ENCODE data around the gene NOS1AP.
"Not testable (repeated sequence)": the region's sequence is repeated elsewhere in the genome, so short reads cannot be mapped to it uniquely, and the experiment has no call there.

NOS1AP gene

DNA sequence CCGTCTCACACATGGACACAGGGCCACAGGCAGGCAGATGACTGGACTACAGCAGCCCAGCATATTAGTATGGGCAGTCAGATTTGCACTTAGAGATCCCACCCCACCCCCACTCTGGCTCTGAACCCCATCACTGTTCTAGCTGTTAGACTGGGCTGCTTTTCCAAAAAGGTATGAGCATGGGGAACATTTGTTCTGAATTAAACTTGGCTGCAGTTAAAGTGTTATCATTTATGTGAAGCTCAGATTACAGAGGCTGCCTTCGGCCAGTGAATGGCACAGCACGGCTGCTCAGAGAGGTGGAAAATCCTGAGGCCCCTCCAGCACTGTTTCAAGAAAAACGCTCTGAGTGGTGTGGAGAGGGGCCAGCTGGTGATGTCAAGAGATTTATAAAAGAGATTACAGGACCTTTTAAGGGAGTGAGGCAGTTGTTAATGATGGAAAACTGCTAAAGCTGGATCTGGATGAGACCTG is 6.9 kb upstream of the NOS1AP start:
- H3K4me3 ChIP-seq (ENCODE audit: low read depth, low read length, poor library complexity, severe bottlenecking), result no peak overlapping the region
- H2AFZ ChIP-seq (ENCODE audit: low read length), result no peak overlapping the region
- TF ChIP-seq EZH2 (IDR thresholded peaks at IDR 0.05; ENCODE audit: borderline replicate concordance, low read length), result no peak
- TF ChIP-seq, protein P1, sequence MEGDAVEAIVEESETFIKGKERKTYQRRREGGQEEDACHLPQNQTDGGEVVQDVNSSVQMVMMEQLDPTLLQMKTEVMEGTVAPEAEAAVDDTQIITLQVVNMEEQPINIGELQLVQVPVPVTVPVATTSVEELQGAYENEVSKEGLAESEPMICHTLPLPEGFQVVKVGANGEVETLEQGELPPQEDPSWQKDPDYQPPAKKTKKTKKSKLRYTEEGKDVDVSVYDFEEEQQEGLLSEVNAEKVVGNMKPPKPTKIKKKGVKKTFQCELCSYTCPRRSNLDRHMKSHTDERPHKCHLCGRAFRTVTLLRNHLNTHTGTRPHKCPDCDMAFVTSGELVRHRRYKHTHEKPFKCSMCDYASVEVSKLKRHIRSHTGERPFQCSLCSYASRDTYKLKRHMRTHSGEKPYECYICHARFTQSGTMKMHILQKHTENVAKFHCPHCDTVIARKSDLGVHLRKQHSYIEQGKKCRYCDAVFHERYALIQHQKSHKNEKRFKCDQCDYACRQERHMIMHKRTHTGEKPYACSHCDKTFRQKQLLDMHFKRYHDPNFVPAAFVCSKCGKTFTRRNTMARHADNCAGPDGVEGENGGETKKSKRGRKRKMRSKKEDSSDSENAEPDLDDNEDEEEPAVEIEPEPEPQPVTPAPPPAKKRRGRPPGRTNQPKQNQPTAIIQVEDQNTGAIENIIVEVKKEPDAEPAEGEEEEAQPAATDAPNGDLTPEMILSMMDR (IDR thresholded peaks at IDR 0.05; ENCODE audit: low read length), result no peak
- H3K4me2 ChIP-seq (ENCODE audit: low read length), result no peak overlapping the region
- no peaks in the 10 kb centered on the region for H3F3A ChIP-seq (ENCODE audit: insufficient read depth, low read length)
- no peaks in the 10 kb centered on the region for H4K20me1 ChIP-seq (ENCODE audit: insufficient read depth, low read length)
- no peaks in the 10 kb centered on the region for H3K79me2 ChIP-seq (ENCODE audit: insufficient read depth, low read length)
- H3K27me3 ChIP-seq (ENCODE audit: insufficient read depth, low read length), result no peaks in the 10 kb centered on the region
- no peaks in the 10 kb centered on the region for H3K9me2 ChIP-seq (ENCODE audit: low read depth, low read length)
- H3K4me1 ChIP-seq (ENCODE audit: insufficient read depth, low read length, severe bottlenecking), result no peaks in the 10 kb centered on the region
- no peaks in the 10 kb centered on the region for H3K36me3 ChIP-seq (ENCODE audit: insufficient read depth, low read length)
- no peak overlapping the region for H3K9ac ChIP-seq (ENCODE audit: low read length)
- no peak overlapping the region for H3K27ac ChIP-seq (ENCODE audit: low read depth, low read length, poor library complexity, severe bottlenecking)
- H3K9me3 ChIP-seq (ENCODE audit: low read length), result no peaks in the 10 kb centered on the region

DNA sequence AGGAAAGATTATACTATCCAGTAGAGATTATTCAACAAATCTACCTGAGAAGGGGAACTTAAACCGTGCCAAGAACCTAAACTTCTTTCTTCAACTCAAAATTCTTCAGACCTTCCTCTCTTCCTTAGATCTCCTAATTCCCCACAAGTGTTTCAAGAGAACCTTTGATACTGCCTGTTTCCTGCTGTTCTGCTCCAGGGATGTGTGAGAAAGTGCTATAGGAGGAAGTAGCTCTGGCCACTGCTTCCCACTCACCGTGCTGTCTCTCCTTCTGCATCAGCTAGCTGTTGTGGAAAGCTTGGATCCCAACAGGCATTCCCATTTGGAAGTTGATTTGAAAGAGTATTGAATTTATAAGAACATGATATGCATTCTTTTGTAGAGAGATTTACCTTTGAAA is 4.5 kb upstream of the NOS1AP start:
- TF ChIP-seq EZH2 (IDR thresholded peaks at IDR 0.05; ENCODE audit: borderline replicate concordance, low read length), result no peak
- TF ChIP-seq, protein P1 (IDR thresholded peaks at IDR 0.05; ENCODE audit: low read length), result no peak

DNA sequence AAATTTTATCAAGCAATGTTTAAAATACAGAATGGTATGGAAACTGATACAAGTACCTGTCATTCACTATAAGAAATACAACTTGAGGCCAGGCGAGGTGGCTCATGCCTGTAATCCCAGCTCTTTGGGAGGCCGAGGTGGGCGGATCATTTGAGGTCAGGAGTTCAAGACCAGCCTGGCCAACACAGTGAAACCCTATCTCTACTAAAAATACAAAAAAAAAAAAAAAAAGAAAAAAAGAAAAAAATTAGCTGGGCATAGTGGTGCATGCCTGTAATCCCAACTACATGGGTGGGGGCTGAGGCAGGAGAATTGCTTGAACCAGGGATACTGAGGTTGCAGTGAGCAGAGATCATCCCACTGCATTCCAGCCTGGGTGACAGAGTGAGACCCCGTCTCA is 2.7 kb upstream of the NOS1AP start:
- H3K9me2 ChIP-seq (ENCODE audit: low read depth, low read length); H3K9me3 ChIP-seq (ENCODE audit: low read length); H3K36me3 ChIP-seq (ENCODE audit: insufficient read depth, low read length); H2AFZ ChIP-seq (ENCODE audit: low read length); H3K79me2 ChIP-seq (ENCODE audit: insufficient read depth, low read length); H3K4me3 ChIP-seq (ENCODE audit: low read depth, low read length, poor library complexity, severe bottlenecking); H3K9ac ChIP-seq (ENCODE audit: low read length); H3F3A ChIP-seq (ENCODE audit: insufficient read depth, low read length); H3K27me3 ChIP-seq (ENCODE audit: insufficient read depth, low read length); H3K27ac ChIP-seq (ENCODE audit: low read depth, low read length, poor library complexity, severe bottlenecking); H3K4me2 ChIP-seq (ENCODE audit: low read length); H4K20me1 ChIP-seq (ENCODE audit: insufficient read depth, low read length): not testable (repeated sequence)
- H3K4me1 ChIP-seq (ENCODE audit: insufficient read depth, low read length, severe bottlenecking), result peaks cover 16% of the 10 kb centered on the region

More for the DNA sequence above, 4.5 kb upstream of the NOS1AP start:
- no peaks in the 10 kb centered on the region for H3K9me2 ChIP-seq (ENCODE audit: low read depth, low read length)
- H3F3A ChIP-seq (ENCODE audit: insufficient read depth, low read length), result no peaks in the 10 kb centered on the region
- H3K4me1 ChIP-seq (ENCODE audit: insufficient read depth, low read length, severe bottlenecking), result peaks cover 10% of the 10 kb centered on the region
- no peak overlapping the region for H3K27ac ChIP-seq (ENCODE audit: low read depth, low read length, poor library complexity, severe bottlenecking)
- no peaks in the 10 kb centered on the region for H3K27me3 ChIP-seq (ENCODE audit: insufficient read depth, low read length)
- no peaks in the 10 kb centered on the region for H4K20me1 ChIP-seq (ENCODE audit: insufficient read depth, low read length)
- no peak overlapping the region for H2AFZ ChIP-seq (ENCODE audit: low read length)
- no peaks in the 10 kb centered on the region for H3K9me3 ChIP-seq (ENCODE audit: low read length)
- no peaks in the 10 kb centered on the region for H3K79me2 ChIP-seq (ENCODE audit: insufficient read depth, low read length)
- no peak overlapping the region for H3K4me2 ChIP-seq (ENCODE audit: low read length)
- H3K36me3 ChIP-seq (ENCODE audit: insufficient read depth, low read length), result no peaks in the 10 kb centered on the region
- no peak overlapping the region for H3K9ac ChIP-seq (ENCODE audit: low read length)
- no peak overlapping the region for H3K4me3 ChIP-seq (ENCODE audit: low read depth, low read length, poor library complexity, severe bottlenecking)

DNA sequence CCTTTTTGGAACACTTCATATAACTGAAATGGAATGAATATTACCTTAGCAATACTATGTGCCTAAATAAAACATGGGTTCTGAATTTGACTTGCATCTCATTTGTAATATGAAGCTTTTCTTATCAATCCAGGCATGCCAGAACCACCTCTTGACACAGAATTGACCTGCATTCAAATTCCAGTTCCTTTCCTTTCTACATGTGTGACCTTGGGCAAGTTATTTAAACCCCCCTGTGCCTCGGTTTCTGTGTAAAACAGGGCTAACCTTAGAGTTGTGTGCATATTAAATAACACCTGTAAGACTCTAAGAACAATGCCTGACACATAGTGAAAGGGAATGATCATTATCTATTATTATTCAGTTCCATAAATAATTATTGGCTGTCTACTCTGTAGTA is 2.0 kb upstream of the NOS1AP start:
- no peaks in the 10 kb centered on the region for H3K9me3 ChIP-seq (ENCODE audit: low read length)
- H3K27ac ChIP-seq (ENCODE audit: low read depth, low read length, poor library complexity, severe bottlenecking), result no peak overlapping the region
- no peaks in the 10 kb centered on the region for H4K20me1 ChIP-seq (ENCODE audit: insufficient read depth, low read length)
- no peak overlapping the region for H3K4me3 ChIP-seq (ENCODE audit: low read depth, low read length, poor library complexity, severe bottlenecking)
- H3K4me1 ChIP-seq (ENCODE audit: insufficient read depth, low read length, severe bottlenecking), result peaks cover 16% of the 10 kb centered on the region
- H3K4me2 ChIP-seq (ENCODE audit: low read length), result no peak overlapping the region
- no peak overlapping the region for H2AFZ ChIP-seq (ENCODE audit: low read length)
- no peaks in the 10 kb centered on the region for H3K27me3 ChIP-seq (ENCODE audit: insufficient read depth, low read length)
- no peaks in the 10 kb centered on the region for H3F3A ChIP-seq (ENCODE audit: insufficient read depth, low read length)
- H3K79me2 ChIP-seq (ENCODE audit: insufficient read depth, low read length), result no peaks in the 10 kb centered on the region
- H3K9ac ChIP-seq (ENCODE audit: low read length), result no peak overlapping the region
- TF ChIP-seq EZH2 (IDR thresholded peaks at IDR 0.05; ENCODE audit: borderline replicate concordance, low read length), result no peak
- no peaks in the 10 kb centered on the region for H3K9me2 ChIP-seq (ENCODE audit: low read depth, low read length)
- H3K36me3 ChIP-seq (ENCODE audit: insufficient read depth, low read length), result no peaks in the 10 kb centered on the region

Measured in OCI-LY1 (cell line).